Left kidney (tissue), 2 donors: ENCODE data around the gene PODN. TPM values are rescaled to one million over a fixed set of nuclear protein-coding genes. Genes with fewer than 3 reads are reported as not detected.

Source experiments
- DNase-seq: peaks from one replicate; pipeline ENCODE4 v3.0.0-alpha.2; 2013
- polyA plus RNA-seq: library from polyadenylated mRNA; unstranded; fragments of 120-200 nt; gene quantifications from one replicate; pipeline ENCODE4 v1.2.1, GENCODE V29; 2013; ENCODE audit not compliant: insufficient read length

PODN gene
- polyA plus RNA-seq, 1 donor = 2.0 TPM

DNA sequence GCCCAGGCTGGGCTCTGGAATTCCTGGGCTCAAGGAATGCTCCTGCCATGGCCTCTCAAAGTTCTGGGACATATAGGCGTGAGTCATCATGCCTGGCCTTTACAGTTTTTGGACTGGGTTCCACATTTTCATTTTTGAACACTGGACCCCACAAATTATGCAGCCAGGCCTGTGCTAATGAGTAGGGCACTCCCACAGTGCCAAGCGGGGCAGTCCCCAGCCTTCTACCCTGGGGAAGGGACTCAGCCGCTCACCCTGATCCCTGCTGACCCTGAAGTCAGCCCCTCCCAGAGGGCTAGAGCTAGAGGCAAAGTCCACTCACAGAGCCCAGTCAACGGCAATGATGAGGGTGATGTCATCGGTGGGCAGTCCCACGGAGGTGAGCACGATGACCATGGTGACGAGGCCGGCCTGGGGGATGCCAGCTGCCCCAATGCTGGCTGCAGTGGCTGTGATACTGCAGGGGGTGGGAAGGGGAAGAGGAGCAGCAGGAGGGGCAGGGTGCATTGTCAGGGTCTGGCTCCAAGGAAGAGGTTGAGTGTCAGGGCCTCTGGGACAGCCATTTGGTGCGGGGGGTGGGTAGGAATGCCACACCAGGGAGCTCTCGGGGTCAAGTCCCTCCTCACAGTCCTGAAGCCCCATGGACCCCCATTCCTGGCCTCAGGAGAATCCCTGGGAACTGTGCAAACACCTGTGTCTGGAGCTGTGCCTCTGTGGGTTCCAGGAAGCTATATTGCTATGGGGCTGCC, 27.6 kb downstream of the PODN start:
- DNase-seq = no peak

DNA sequence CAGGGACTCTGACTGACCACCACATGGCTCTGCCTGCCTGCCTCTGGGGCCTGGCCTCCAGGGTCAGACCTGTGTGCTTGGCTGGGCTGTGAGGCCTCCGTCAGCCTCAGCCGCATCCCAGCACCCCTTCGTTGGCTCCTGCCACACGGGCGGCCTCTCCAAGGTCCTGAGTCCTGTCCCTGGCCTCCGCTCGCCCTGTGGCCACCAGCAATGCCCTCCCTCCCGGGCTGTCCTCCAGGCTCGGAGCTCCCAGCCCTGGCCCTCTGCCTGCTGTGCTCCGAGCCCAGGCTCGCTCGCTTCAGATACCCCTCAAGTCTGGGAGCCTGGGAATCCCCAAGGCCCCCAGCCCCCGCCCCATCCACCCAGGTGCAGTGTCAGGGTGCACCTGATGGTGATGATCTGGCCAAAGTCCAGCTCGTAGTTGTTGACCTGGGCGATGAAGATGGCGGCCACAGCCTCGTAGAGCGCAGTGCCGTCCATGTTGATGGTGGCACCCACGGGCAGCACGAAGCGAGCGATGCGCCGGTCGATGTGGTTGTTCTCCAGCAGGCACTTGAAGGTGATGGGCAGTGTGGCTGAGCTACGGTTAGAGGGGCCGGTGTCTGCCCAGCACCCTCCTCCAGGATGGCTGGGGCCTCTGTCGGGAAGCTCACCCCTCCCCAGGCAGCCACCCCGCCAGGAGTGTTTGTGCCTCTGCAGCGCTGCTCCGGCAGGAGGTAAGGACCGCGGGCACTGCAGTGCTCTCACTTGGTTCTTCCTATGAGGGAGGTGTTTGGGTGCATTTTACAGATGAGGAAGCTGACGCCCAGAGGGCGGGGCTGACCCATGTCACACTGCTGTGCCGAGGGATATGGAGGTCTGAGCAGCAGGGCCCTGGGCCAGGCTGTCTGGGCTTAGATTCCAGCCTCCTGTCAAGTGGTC, 28.5 kb downstream of the PODN start:
- no peak for DNase-seq

DNA sequence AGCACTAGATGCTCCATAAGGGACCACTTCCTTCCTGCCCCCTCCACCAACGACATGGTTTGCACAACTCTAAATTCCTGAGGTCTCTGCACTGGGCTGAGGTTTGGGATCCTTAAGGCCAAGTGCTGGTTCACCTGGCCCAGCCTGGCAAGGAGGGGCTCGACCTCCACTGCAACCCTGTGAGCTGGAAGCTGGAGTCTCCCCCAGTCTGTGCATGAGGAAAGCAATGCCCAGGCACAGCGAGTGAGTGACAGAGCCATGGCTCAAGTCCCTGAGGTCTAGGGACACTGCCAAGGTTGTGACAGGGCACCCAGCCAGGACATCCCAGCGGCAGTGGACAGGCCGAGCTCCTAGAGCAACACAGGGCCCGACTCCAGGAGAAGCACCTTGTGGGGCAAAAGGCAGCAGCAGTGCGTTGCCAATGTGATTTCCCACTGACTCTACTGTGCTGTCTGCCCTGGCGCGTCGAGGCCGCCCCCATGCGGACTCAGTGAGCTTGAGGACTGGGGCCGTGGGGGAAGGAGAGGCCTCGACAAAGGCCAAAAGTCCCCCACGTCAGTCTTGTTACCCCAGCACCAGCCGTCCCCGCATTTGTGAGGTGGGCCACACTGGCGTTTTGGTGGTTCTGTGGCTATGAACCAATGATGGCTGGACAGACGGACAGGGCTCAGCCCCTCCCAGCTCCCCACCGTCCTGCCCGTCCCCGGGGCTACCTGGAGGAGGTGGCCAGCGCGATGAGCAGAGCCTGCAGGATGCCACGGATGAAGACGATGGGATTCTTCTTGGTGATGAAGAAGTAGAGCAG, 30.0 kb downstream of the PODN start:
- no peak for DNase-seq

DNA sequence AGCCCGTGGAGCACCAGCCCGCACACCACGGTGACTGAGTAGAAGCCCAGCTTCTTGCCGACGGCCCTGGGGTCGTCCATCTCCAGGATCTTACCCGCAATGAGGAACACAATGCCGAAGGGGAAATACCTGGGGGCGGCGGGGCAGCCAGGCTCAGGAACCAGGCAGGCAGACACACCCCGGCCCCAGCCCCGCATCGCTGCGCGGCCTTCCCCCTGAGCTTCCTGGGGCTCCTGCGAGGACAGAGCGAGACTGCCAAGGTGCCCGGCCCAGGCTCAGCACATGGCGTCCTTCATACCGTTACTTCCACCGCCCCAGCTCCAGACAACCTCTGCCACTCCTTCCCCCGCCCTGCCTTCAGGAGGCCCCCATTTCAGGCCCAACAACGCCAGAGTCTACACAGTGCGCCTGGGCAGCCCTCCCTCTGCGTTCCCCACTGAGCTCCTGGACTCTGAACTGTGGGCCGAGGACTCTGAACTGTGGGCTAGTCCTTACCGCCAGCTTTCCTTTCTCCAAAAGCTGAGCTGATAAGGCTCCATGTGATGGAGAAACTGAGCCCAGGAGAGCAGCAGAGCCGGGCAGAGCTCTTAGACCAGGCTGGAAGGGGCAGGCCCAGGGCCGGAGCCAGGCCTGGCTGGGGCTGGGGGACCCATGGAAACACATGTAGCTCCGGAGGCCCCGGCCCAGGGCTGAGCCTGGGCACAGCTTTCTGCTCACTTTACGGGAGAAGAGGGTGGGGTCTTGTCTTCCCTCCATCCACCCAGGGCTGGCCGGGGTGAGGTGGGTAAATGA, 30.8 kb downstream of the PODN start:
- DNase-seq = no peak

DNA sequence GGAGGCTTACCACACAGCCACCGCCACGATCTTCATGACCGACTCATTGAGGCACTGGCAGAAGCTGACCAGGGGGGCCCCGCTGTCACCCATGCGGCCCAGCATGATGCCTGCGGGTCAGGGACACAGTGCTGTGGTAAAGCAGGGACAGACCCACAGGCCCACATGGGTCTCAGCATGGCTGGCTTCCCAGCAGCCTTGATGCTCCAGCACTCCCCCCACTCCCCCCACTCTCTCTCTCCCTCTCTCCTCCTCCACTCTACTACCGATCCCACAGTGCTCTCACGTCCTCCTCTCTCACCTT, 31.4 kb downstream of the PODN start:
- DNase-seq = no peak

DNA sequence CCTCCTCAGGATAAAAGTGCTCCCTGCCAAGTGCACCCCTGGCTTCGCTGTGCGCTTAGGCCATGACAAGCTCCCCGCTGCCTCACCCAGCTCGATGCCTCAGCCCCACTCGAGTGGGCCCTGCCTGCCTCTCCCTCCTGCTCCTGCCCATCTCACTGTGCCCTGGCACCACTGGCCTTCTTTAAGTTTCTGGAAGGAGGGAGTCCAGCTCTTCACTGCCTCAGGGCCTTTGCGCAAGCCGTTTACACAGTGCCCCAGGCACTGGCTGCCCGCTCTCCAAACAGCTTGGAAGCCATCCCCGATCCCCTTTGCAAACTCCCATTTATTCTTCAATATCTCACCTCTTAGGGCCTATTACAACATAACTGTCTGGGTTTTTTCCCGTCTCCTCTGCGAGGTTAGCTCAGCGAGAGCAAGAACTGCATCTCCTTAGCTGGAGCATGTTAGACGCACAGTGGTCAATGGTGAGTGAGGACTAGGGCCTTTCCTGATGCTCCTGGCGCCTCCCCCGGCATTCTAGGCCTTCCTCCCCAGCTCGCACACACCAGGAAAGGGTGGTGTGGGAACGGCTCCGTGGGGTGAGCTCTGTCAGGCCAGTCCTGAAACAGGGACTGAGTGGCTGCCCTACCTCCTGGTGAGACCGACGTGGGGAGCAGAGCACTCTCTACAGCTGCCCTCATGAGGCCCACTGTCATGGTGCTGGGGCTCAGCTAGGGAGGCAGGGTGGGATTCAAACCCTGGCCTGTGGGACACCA, 31.9 kb downstream of the PODN start:
- no peak for DNase-seq

DNA sequence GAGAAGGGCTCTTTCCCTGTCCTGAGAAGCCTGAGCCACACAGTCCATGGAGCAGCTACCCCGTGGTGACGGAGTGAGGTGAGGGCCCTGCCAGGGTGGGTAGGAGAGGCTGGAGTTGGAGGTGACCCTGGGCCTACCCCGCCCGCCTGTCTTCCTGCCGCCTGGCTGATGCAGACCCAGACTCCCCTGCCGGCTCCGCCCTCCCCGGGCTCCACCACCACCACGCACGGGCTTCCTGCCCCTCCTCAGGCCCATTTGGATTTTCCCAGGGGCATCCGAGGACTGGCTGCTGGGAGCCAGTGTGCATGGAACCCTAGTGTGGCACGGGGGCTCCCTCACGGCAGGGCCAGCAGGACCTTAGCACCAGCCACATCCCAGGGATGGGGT, 32.5 kb downstream of the PODN start:
- DNase-seq = no peak

DNA sequence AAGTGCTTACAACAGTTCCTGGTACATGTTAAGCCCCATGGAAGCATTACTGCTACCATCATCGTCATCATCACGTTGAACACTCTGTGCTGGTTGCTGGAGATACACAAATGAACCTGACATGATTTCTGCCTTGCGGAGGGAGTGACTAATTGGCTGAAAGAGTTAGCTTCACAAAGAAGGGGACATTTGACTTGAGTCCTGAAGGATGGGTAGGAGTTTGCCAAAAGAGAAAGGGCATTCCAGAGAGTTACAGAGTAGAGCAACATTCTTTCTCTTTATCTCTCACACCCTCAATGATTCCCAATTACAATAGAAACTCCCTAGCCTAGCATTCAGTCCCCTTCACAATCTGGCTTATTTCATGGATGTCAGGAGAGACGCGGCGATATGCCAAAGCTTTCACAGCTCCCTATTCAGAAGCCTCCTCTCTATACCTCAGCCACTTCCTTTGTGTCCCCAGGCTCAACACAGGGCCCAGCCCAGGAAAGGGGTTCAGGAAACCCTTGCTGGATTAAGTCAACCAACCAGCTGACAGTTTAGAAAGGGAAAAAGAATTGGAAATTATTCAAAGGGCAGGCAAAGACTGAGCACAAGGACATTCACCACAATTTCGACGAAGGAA, 42.4 kb downstream of the PODN start:
- no peak for DNase-seq

DNA sequence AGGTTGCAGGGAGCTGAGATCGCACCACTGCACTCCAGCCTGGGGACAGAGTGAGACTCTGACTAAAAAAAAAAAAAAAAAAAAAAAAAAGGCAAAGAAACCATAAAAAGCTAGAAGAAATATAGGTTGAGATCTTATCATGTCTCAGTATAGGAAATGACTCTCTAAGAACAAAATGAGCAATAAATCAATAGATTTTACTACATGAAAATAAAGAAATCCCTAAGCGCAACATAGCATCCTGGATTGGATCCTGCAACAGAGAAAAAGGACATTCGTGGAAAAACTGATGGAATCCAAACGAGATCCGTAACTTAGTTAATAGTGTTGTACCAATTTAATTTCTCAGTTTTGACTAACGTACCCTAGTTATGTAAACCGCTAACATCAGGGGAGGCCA, 45.1 kb downstream of the PODN start:
- no peak for DNase-seq

DNA sequence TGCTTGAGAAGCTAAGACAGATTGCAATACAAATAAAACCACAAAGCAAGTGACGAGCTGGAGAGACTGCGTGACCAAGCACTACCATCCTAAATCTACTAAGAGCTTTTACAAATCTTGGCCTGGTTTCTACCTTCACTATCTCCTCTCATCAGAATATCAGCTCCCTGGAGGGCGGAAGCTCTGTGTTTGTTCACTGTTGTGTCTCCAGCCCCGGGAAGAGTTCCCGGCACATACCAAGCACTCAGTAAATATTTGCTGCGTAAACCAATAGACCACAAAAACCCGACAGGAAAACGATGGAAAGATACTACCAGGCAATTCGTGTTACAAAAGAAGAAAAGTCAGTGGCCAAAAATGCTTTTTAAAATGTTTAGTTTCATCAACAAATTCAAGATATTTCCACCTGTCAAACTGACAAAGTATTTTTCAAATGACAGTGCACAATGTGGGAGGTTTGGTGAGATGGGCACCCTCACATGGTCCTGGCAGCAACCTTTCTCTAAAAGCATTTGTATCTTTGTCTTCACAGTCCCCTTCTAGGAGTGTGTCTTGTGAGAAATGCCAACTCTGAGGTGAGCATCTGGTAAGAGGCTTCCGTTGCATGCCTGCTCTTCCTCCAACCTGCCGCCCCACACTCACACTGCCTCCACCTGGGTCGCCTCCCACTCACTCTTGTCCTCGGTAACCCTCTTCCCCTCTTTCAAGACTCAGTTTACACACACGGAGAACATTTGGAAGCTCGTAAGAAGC, 45.7 kb downstream of the PODN start:
- DNase-seq = no peak

DNA sequence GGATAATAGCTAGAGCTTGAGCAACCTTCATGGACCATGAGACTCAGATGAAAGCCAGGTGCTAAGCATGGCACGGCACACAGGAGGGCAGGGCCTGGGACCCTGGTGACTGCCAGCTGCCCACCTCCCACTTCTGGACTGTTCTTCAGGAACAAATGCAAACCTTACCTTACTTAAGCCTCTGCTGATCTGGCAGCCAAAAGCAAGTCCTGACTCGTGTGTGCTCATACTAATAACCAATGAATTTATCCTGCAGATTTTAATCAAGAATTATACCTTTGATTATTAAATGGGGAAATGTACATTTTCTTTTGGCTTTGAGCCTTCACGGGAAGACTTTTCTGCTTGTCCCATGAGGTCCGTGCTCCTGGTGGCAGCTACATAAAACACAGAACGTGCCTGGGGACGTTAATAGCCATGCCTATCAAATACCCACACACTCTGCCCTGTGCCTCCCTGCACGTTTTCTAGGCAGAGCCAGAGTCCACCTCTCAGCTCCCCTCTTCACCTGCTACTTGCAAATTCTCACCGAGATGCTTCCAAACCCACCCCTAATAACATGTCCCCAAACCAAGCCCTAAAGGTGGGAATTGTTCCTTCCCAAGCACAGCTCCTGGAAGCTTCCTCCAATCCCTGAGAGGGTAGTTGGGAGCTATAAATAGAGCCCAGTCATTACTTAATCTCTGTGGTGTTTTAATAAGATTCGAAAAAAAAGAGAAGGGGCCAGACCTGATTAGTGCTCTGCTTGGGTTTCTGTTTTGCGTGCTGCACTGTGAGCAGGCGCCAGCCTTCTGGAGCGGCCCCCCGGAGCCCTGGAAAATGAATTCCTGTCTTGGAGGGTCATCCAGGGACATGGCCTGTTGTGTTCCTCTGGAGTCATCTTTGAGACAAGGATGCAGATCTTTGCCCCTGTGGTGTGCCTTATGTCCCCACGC, 46.9 kb downstream of the PODN start:
- no peak for DNase-seq

DNA sequence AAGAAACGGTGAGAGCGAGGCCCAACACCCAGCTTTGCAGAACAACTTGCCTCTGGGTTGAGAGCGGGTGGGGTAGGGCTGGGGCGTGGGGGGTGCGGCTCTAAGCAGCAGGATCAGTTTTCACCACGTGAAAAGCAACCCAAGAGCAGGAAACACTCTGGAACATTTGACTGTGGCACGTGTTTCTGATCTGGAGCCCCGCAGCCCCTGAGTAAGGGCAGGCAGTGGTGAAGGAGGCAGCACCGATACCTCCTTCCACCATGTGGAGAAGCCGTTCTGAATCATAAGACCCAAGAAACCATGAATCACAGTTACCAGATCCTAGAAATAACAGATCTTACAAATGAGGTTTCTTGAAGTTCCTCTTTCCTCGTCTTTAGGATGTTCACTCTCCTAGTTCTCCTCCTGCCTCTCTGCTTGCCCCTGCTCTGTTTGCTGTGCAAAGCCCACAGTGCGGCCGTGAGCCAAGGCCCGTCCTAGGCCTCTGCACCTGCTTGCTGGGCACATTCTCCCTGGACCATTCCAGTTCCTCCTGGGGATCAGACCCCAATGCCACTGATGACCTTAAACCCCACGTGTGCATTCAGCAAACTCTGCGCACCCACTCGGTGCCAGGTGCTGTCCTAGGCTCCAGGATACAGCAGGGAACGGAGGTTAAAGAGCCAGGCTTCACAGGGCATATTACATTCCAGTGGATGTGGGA, 48.5 kb downstream of the PODN start:
- no peak for DNase-seq

DNA sequence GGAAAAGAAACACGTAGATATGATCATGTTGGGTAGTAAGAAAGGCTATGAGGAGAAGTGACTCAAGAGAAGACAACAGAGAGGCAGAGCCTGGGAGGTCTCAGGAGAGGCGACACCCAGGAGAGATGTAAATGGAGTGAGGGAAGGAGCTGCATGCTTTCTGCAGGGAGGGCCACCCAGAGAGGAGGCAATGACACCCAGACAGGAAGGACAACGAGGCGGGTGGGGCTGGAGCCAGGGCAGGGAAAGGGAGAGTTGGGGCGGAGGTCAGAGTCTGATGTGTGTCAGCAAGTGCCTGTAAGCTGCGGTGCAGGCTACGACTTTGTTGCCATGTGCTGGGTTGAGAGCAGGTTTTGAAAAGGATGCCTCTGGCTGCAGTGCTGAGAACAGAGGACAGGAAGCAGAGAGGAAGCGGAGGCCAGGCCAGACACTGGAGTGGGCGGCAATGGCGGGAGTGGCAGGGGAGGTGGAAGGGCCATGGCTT, 49.1 kb downstream of the PODN start:
- DNase-seq = no peak

DNA sequence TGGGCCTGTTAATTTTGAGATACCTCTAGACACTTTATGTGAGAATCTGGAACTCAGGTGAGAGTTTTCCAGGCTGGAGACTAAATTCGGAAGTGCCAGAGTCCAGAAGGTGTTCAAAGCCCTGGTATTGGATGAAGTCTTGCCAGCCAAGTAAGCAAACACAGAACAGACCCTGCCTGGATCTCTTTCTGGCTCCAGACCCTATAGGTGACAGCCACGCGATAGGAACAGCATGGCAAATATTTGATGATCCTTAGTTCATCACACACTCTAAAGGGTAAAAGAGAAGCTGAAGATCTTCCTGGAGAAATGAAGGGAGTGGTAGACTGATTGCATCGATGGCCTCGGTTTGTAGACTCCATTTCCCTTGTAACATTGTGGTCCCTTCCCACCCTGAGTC, 49.7 kb downstream of the PODN start:
- DNase-seq = no peak

DNA sequence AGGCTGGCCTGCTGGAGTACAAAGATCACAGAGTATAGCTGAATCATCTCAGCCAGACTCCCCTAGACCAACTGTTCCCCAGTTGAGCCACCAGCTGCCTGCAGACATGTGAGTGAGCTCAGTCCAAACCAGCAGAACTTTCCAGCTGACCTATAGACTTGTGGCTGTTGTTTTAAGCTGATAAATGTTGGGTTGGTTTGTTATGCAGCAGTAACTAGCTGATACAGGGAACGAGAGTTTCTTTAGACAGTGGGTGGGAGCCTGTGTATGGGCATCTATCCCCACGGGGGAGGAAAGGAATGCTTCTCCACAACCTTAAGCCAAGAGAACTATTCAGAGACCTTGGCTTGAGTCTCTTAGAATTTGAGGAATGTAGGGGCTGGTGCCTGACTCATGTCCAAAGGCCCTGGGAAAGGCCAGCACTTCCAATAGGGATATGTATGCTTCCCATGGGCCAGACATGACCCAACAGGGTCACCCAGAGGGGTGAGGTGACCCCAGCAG, 50.3 kb downstream of the PODN start:
- DNase-seq = no peak

DNA sequence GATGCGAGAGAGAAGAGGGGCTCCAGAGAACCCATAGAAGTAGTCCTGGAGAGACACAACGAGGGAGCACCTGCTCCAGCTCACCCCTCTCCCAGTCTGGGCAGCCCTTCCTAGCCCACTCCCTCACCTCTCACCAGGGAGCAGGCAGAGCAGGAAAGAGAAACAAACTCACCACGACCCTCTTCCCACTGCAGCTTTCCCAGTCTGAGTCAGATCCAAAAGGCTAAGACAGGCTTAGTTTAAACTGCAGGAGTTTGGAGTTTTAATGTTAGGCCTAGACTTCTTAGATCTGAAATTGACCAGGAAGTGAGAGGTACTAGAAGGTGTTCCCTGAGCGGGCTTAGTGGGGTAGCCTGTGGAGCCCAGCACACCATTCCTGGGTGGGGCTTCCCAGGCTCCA, 50.8 kb downstream of the PODN start:
- DNase-seq = no peak

DNA sequence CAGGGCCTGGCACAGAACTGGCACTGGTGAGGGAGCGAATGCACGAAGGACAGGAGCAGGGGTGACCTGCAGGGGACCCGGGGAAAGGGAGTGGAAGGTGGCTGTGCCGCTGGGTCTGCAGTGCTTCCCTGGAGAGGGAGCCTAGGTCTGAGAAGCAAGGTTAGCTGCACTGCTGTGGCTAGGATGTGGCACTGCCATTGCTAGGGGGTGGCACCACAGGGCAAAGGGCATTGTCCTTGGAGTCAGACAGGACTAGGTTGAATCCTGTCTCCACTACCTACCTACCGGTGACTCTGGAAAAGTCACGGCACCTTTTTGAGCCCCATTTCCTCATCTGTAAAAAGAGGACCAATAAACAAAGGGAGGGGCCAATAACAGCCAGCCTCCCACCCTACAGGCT, 52.1 kb downstream of the PODN start:
- no peak for DNase-seq
